Pancreas (tissue), 10 donors: ENCODE results near the gene LDLRAD4. TPM values are rescaled to one million over a fixed set of nuclear protein-coding genes. Genes with fewer than 3 reads are reported as not detected.

Experiments used
- ATAC-seq, 4 donors: fragments of 200-7000 bp; cut with Tn5 transposase; one replicate each; pipeline versions ENCODE4 v1.8.0 to v1.9.1; 2020; ENCODE audit warnings: mild to moderate bottlenecking in 4 of 4, moderate library complexity in 4 of 4
- DNase-seq, 6 donors: peaks; one replicate each; pipeline ENCODE4 v3.0.0-alpha.2; 2020
- FAIRE-seq: peaks from 2 replicates; lab custom pipeline; 2012; peaks lifted over from hg19 to GRCh38; lab: Jason Lieb, UNC
- H3K27ac ChIP-seq, 4 donors: fragments of 200-600 bp; sonication (generic); 1 replicate in 3 of 4; 2 replicates in 1 of 4; pipeline versions ENCODE4 v1.5.0 to v1.8.0; 2020
- H3K27me3 ChIP-seq, 4 donors: fragments of 200-600 bp; one replicate each; pipeline ENCODE4 v1.8.0; 2021
- H3K36me3 ChIP-seq, 3 donors: fragments of 200-600 bp; sonication (generic) in 1 of 3; one replicate each; pipeline versions ENCODE4 v1.5.0 to v1.8.0; 2020 to 2021
- H3K4me1 ChIP-seq, 3 donors: fragments of 200-600 bp; one replicate each; pipeline ENCODE4 v1.8.0; 2021
- H3K4me3 ChIP-seq, 4 donors: fragments of 200-600 bp; sonication (generic) in 2 of 4; one replicate each; pipeline versions ENCODE4 v1.5.0 to v1.8.0; 2020 to 2021
- H3K9me3 ChIP-seq, 4 donors: fragments of 200-600 bp; one replicate each; pipeline ENCODE4 v1.8.0; 2021
- WGBS, 2 donors: extraction: QIAGEN DNeasy Blood & Tissue Kit; methylation state at CpG; one replicate each; pipeline ENCODE4 v1.1.7; 2013; 5-methylcytosine and 5-hydroxymethylcytosine counted together
- intact Hi-C, 3 donors: fragments of 100-400 bp; cut with DNase I; formaldehyde crosslinking; loops; one replicate each; pipeline versions ENCODE4 v1.11.1 to v1.14.2; 2022
- polyA plus RNA-seq, 2 donors: library from polyadenylated mRNA; stranded (reverse); fragments of 200-250 nt; gene quantifications; one replicate each; pipeline ENCODE4 v1.2.3, GENCODE V29; 2013
- total RNA-seq, 6 donors: library from RNA; stranded (reverse); fragmentation: NEBNext Ultra II Directional in 4 of 6; extraction: Animal tissue kit (Norgen Biotek cat#: 25700) in 4 of 6; gene quantifications; one replicate each; pipeline versions ENCODE4 v1.2.1 to v1.2.4, GENCODE V29; 2021 to 2023
- TF ChIP-seq, protein P1 (sequence below), 4 donors: fragments of 200-600 bp; sonication (generic) in 3 of 4; IDR thresholded peaks; one replicate each; pipeline versions ENCODE4 v1.5.0 to v1.8.0; 2021; ENCODE audit warnings: antibody characterized with exemption in 4 of 4
- donor health status: healthy with polysubstance abuse.
- donor health status: DM: no; HTN: no; CAD: no; lungs with moderate emphysema.
- donor health status: DM: no; HTN: no; CAD: no.
- donor health status: control.
- donor health status: control.
- donor health status: Bipolar disorder and iron deficiency.
- donor health status: DM: yes; HTN: yes; CAD: no.
- donor health status: DM: no; HTN: no; CAD: no.
- donor health status: DM: no; HTN: no; CAD: no.
- donor health status: DM: yes; HTN: yes; CAD: no.

LDLRAD4 gene
- total and polyA plus RNA-seq, 8 donors = 2.5 to 21.8 (median 5.7) TPM

DNA sequence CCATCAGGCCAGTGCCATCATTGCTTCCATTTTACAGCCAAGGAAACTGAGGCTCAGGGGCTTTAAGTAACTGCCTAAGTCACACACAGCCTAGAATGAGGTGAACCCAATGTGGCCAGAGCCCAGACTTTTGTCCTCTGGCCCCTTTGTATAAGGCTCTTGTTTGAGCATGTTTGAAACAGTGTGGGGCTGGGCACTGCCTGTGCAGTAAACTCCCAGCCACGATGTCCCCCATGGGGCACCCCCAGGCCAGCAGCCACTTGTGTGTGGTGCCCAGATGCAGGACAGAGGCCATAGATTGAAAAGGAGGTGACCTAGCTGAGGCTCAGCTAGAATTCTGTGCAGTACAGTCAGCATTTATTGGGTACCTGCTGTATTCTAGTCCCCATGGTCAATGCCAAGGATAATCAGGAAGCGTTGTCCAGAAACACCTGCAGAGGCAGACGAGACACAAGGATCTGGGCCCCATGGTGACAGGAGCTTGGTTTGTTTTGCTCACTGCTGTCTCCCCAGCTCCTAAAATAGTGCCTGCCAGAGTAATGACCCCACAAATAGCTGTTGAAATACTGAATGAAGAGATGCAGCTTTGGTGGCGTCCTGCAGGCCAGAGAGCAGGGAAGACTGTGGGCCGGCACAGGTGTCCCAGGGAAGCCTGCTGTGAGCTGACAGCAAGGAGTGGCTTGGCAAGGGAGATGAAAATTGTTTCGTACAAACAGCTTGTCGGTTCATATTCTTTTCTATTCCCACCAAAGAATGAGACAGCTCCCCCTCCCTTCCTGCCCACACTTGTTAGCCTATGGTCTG is 160.7 kb downstream of the LDLRAD4 start:
- Histone ChIP-seq H3K36me3 (no peaks in the 10 kb centered on the region), H3K4me3 (no peak overlapping the region), H3K27me3 (no peaks in the 10 kb centered on the region), H3K4me1 (peaks cover 0 to 13% (median 0%) of the 10 kb centered on the region in 3 donors), H3K9me3 (no peaks in the 10 kb centered on the region), H3K27ac (no peak overlapping the region)
- DNase-seq (no peak), ATAC-seq (no peak), FAIRE-seq (no peak)
- intact Hi-C loops = no loop called here
- TF ChIP-seq, protein P1, sequence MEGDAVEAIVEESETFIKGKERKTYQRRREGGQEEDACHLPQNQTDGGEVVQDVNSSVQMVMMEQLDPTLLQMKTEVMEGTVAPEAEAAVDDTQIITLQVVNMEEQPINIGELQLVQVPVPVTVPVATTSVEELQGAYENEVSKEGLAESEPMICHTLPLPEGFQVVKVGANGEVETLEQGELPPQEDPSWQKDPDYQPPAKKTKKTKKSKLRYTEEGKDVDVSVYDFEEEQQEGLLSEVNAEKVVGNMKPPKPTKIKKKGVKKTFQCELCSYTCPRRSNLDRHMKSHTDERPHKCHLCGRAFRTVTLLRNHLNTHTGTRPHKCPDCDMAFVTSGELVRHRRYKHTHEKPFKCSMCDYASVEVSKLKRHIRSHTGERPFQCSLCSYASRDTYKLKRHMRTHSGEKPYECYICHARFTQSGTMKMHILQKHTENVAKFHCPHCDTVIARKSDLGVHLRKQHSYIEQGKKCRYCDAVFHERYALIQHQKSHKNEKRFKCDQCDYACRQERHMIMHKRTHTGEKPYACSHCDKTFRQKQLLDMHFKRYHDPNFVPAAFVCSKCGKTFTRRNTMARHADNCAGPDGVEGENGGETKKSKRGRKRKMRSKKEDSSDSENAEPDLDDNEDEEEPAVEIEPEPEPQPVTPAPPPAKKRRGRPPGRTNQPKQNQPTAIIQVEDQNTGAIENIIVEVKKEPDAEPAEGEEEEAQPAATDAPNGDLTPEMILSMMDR (IDR thresholded peaks at IDR 0.05) = no peak
- 60 to 66% methylated on average over 7 of the region's 7 CpGs for WGBS, 2 donors

DNA sequence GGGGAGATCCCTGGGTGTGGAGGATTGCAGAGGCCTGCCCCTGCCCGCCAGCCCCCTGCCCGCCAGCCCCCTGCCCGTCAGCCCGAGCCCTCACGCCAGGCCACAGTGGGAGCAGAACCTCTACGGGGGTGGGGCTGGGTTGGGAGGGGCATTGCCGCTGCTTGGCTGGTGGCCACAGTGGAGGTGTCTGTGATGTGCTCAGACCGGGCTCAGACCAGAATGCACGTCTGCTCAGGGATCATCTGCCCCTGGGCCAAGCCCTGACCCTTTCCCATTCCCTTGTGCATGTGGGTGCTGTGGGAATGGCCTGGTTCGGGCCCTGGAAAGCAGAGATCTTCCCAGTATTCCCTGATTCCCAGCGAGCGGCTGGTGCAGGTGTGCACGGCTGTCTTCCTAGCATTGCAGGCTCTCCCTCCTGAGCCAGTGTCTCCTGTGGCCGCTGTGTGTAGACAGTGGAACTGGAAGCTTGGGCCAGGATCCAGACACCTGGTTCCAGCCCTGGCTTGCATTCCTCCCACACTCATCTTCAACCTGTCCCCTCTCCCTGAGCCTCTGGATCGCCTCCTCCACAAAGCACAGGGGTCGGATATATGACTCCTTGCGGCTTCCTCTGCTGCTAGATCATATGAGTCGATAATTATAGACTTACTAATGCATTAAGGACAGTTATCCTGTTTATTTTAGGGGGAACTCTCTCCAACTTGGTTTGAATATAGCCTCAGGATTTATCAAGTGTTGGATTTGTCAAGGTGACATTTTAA is 161.6 kb downstream of the LDLRAD4 start:
- H3K27me3 ChIP-seq = no peaks in the 10 kb centered on the region
- no peak for DNase-seq
- FAIRE-seq = no peak
- H3K9me3 ChIP-seq = no peaks in the 10 kb centered on the region
- H3K27ac ChIP-seq = no peak overlapping the region
- ATAC-seq = no peak
- TF ChIP-seq, protein P1 (IDR thresholded peaks at IDR 0.05) = no peak
- intact Hi-C loops = no loop called here
- WGBS, 2 donors = 77 to 81% methylated on average over 16 to 18 of the region's 18 CpGs
- H3K36me3 ChIP-seq = no peaks in the 10 kb centered on the region
- peaks cover 0 to 10% (median 0%) of the 10 kb centered on the region in 3 donors for H3K4me1 ChIP-seq
- no peak overlapping the region for H3K4me3 ChIP-seq

DNA sequence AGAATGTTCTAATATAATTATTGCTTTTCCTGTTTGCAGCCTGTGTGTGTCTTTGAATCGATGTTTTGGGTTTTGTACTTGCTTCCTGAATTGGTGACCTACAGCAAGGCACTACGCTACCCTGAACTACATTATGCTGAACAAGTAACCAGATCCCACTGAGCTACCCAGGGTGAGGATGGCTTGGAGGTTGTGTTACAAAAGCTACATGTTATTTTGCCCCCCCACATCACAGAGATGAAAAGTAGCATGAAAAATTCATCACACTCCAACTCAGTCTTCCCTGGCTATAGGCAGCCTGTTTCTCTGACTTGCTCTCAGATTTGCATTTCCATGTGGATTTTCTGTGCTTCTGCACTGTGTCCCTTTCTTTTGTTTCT is 162.1 kb downstream of the LDLRAD4 start:
- Histone ChIP-seq H3K4me1 (peaks cover 0 to 10% (median 0%) of the 10 kb centered on the region in 3 donors), H3K9me3 (no peaks in the 10 kb centered on the region), H3K27ac (no peak overlapping the region), H3K36me3 (no peaks in the 10 kb centered on the region), H3K4me3 (no peak overlapping the region), H3K27me3 (no peaks in the 10 kb centered on the region)
- 76% methylated on average over 2 of the region's 2 CpGs for WGBS, 2 donors
- TF ChIP-seq, protein P1 (IDR thresholded peaks at IDR 0.05) = no peak
- no peak for FAIRE-seq
- intact Hi-C loops = no loop called here
- DNase-seq = no peak
- no peak for ATAC-seq

DNA sequence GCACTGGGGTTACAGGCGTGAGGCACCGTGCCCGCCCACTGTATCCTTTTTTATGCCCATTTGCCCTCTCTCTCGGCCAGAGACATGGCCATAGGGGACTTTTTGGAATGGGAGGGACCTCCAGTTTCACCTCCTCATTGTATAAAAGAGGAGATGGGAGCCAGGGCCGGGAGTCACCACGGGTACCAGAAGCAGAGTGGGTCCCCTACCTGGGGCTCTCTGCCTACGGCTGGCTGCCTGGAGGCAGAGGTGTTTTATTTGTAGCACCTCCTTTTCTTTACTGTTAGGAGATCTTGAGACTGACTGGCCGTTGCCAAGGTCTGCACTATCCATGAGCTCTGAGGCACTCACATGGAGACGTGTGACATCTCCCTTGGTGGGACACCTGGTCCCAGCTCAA is 162.8 kb downstream of the LDLRAD4 start:
- Histone ChIP-seq H3K4me1 (peaks cover 0 to 10% (median 0%) of the 10 kb centered on the region in 3 donors), H3K4me3 (no peak overlapping the region), H3K9me3 (no peaks in the 10 kb centered on the region), H3K27ac (peak overlapping the region; percentile 58 to 88 (median 72)), H3K36me3 (no peaks in the 10 kb centered on the region), H3K27me3 (no peaks in the 10 kb centered on the region)
- no peak for DNase-seq
- no peak for ATAC-seq
- TF ChIP-seq, protein P1 (IDR thresholded peaks at IDR 0.05) = no peak
- 79 to 82% methylated on average over 9 of the region's 9 CpGs for WGBS, 2 donors
- intact Hi-C loops = no loop called here
- no peak for FAIRE-seq
